HG03460 (cell line): Measurements from ENCODE around the gene LHFPL5.

Source experiments
- ATAC-seq: cut with Tn5 transposase; IDR thresholded peaks from one replicate; pipeline ENCODE4 v1.9.1; 2021; ENCODE audit not compliant: unreplicated experiment

The LHFPL5 gene

GRCh38 chr6:35804996-35805736 is at the start of gene LHFPL5:
Gene LHFPL5, plus strand, starts transcription at chr6:35805352. Its CDS starts 319 bp downstream, at chr6:35805671.
- no peak for ATAC-seq

- no peak for ATAC-seq
These were observed 47.6 kb upstream of the LHFPL5 start for GRCh38 chr6:35757456-35758123.

- ATAC-seq = no peak
These were observed 45.7 kb upstream of the LHFPL5 start for GRCh38 chr6:35759426-35759825.

GRCh38 chr6:35765739-35766138 is 39.4 kb upstream of the LHFPL5 start:
- ATAC-seq = no peak

GRCh38 chr6:35769211-35769610 is 35.9 kb upstream of the LHFPL5 start:
- no peak for ATAC-seq

GRCh38 chr6:35771343-35771627 is 33.9 kb upstream of the LHFPL5 start:
- ATAC-seq = no peak

DNA sequence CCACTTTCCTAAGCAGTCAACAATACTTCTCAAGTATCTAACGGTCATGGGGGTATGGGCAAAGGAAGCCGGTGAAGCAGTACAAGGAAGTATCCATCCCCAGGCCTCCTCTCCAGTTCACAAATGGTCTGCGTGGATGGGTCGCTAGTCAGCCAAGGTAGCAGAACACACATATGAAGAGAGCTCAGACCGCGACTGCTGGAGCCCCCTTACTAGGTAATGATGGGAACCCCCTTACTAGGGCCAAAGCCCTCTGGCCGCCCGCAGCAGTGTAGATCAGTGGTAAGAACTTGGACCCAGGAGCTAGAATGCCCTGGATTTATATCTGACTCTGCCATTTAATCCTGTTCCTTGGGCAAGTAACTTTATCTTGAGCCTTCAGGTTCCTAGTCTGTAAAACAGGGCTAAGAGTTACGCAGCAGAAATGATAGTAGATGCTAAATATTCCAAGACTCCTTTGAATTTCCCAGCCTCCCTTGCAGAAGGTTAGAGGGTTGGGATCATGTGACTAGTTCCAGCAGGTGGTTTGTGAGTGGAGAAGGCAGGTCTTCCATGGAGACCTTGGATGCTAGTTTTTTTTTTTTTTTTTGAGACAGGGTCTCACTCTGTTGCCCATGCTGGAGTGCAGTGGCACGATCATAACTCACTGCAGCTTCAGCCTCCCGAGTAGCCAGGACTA is 30.9 kb upstream of the LHFPL5 start:
- no peak for ATAC-seq

DNA sequence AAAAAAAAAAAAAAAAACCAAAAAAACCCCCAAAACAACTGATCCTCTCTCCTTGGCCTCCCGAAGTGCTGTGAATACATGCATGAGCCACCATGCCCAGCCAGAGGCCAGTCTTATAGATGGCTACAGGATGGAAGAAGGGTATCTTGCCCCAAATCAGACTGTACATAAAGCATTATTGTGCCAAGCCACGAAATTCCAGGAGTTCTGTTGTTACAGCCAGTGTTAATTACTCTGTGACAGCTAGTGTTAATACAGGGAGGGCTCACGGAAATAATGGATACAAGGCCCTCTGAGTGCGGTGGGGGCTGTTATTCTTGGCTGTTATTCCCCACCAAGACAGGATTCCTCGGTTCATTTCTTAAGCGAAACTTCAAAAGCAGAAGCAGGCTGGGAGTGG is 30.1 kb upstream of the LHFPL5 start:
- no peak for ATAC-seq

GRCh38 chr6:35776364-35777215 is 28.6 kb upstream of the LHFPL5 start, which contains the start of gene CLPSL2:
Gene CLPSL2, plus strand, starts transcription at chr6:35776598. Its CDS starts 21 bp downstream, at chr6:35776619.
- no peak for ATAC-seq

- ATAC-seq = no peak
These were observed 27.6 kb upstream of the LHFPL5 start for GRCh38 chr6:35777356-35778102.

DNA sequence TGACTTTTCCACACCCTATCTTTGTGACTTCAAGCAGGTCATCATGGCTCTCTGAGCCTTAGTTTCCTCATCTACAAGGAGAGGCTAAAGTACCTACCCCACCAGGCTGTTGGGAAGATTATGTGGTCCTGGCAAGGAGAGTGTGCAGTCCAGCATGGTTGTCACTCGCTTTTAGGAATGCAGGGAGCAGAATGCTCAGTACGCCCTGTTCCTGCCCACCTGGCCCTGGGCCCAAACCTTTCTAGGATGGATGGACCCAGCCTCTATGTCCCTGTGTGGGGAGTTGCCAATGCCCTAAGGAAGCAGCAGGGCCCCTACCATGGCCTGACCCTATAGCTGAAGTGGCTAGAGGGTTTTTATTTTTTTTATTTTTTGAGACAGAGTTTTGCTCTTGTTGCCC is 26.7 kb upstream of the LHFPL5 start:
- no peak for ATAC-seq

DNA sequence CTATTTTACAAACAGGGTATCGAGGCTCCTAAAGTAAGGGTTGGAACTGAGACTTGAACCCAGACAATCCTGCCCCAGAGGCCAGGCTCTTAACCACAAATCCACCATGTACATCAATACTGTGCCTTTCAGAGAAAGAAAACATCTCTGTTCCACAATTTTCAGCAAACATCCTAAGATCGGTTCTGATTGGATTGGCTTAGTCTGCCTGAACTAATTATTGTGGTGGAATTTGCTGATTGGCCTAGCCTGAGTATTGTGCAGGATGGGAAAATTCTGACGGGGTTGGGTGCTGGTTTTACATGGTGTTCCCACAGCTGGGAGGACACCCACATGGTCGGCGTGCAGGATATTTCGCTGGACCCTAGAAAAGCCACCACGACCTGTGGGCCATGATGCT is 24.4 kb upstream of the LHFPL5 start, which contains the start of gene CLPSL1:
CLPSL1 (plus strand) TSS at position 301 of the 400 bp plus-strand sequence; CDS start at position 393, 92 bp downstream.
- ATAC-seq = no peak

DNA sequence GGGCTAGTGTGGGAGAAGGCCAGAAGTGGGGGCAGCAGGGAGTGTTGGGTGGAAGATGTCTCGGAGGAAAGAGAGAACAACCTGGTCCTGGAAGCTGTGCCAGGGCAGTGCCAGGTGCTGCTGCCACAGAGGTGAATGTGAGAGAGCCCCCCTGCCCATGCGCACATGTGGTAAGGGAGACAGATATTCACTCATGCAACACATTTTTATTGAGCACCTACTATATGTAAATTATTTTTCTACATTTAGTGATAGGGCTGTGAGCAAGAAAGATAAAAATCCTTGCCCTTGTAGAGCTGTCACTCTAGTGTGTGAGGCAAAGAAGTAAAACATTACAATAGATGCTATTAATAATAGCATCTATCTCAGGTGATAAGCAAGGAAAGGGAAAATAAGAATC is 23.9 kb upstream of the LHFPL5 start:
- ATAC-seq = no peak

DNA sequence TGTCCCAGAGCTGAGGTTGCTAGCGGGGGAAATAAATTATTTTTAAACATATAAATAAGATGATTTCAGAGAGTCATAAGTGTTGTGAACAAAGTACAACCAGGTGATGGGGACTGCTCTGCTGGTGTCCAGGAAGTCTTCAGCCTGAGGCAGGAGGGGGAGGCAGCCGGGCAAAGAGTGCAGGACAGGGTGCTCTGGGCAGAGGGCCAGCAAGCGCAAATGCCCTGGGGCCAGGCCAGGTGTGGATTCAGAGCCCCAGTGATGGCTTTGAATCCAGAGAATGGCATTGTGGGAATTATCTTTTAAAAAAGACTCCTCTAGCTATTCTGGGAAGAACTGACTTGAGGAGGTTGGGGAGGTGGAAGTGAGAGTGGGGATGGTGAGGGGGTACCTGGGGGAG is 22.7 kb upstream of the LHFPL5 start:
- no peak for ATAC-seq

- ATAC-seq = no peak
These were observed 21.0 kb upstream of the LHFPL5 start for GRCh38 chr6:35784200-35784599.

DNA sequence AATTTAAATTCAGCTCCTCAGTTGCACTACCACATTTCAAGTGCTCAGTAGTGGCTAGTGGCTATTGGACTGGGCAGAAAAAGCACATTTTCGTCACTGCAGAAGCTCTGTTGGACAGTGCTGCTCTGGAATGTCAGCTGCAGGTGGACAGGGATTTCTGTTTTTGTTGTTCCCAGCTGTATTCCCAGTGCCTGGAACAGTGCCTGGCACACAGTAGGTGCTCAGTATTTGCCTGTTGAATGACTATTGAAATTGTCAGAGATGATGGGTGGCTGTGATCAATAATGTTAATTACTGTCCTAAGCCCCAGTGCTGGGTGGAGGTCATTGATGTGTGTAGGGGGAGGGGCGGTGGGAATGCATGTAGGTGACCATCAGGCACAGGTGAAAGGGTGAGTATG is 18.9 kb upstream of the LHFPL5 start:
- ATAC-seq = no peak

DNA sequence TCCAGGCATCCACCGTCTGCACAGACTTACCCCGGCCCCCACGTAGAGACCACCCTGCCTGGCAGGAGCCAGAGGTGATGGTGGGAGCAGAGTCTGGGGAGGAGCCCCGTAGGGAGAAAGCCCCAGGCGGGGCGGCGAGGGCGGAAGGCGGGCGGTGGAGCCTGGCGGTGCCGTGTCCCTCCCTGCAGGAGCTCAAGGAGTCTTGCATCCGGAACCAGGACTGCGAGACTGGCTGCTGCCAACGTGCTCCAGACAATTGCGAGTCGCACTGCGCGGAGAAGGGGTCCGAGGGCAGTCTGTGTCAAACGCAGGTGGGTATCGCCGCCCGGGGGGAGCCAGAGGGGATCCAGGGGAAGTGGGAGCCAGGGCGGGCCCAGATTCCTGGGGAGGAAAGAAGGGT is 18.3 kb upstream of the LHFPL5 start:
- no peak for ATAC-seq

- ATAC-seq = no peak
These were observed 17.6 kb upstream of the LHFPL5 start for GRCh38 chr6:35787266-35788218.

DNA sequence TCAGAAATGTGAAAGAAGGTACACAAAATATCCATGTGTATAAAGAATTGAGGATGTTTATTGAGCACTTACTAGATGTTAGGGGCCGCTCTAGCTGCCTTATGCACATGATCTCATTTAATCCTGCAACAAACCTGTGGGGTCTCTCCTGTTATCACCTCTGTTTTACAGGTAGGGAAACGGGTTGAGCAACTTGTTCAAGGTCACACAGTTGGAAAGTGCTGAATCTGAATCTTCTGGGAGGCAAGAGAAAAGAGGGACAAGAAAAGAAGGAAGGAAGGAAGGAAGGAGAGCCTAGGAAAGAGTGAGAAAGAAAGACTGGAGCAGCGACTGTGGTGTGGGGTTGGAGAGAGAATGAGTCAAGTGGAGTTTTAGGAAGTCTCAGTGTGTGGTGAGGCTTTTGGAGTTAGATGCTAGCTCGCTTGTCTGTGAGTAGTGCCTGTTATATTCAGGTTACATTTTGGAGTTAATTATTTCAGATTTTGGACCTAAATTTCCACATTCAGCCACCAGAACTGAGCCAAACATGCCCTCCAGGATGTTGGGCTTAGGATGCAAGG is 16.6 kb upstream of the LHFPL5 start:
- ATAC-seq = no peak
